Lung (tissue), 12 donors: Measurements from ENCODE around the gene TPSG1. TPM values are rescaled to one million over a fixed set of nuclear protein-coding genes. Genes with fewer than 3 reads are reported as not detected.

Source experiments
- ATAC-seq: fragments of 200-7000 bp; cut with Tn5 transposase; one replicate; pipeline ENCODE4 v1.9.1; 2020; ENCODE audit warnings: moderate number of reproducible peaks; ENCODE audit not compliant: insufficient read depth, low FRiP score
- DNase-seq, 3 donors: peaks; one replicate each; pipeline ENCODE4 v3.0.0-alpha.2; 2013 to 2017
- H3K27ac ChIP-seq, 2 donors: one replicate each; pipeline ENCODE4 v1.5.1; 2013; ENCODE audit warnings: mild to moderate bottlenecking in 2 of 2, moderate library complexity in 2 of 2, control low read depth in 1 of 2, inconsistent platforms in 1 of 2, low read depth in 1 of 2, low read length in 1 of 2
- H3K27me3 ChIP-seq, 3 donors: one replicate each; pipeline ENCODE4 v1.5.1; 2013; ENCODE audit warnings: low read length in 2 of 3; ENCODE audit not compliant: control insufficient read depth in 3 of 3, insufficient read depth in 3 of 3
- H3K36me3 ChIP-seq, 4 donors: one replicate each; pipeline ENCODE4 v1.5.1; 2013; ENCODE audit warnings: low read length in 4 of 4, mild to moderate bottlenecking in 1 of 4, moderate library complexity in 1 of 4; ENCODE audit not compliant: control insufficient read depth in 4 of 4, insufficient read depth in 4 of 4
- H3K4me1 ChIP-seq, 5 donors: one replicate each; pipeline ENCODE4 v1.5.1; 2013; ENCODE audit warnings: low read length in 5 of 5, mild to moderate bottlenecking in 2 of 5, moderate library complexity in 1 of 5; ENCODE audit not compliant: control insufficient read depth in 5 of 5, insufficient read depth in 5 of 5
- H3K4me3 ChIP-seq: one replicate; pipeline ENCODE4 v1.5.1; 2013; ENCODE audit warnings: mild to moderate bottlenecking, control low read depth, moderate library complexity
- H3K9ac ChIP-seq, 2 donors: one replicate each; pipeline ENCODE4 v1.5.1; 2013; ENCODE audit warnings: low read length in 2 of 2, control low read depth in 1 of 2; ENCODE audit not compliant: insufficient read depth in 1 of 2
- H3K9me3 ChIP-seq, 4 donors: one replicate each; pipeline ENCODE4 v1.5.1; 2013; ENCODE audit warnings: low read length in 3 of 4, mild to moderate bottlenecking in 1 of 4, moderate library complexity in 1 of 4; ENCODE audit not compliant: control insufficient read depth in 4 of 4, insufficient read depth in 3 of 4
- CTCF ChIP-seq: IDR thresholded peaks from 2 replicates; pipeline ENCODE4 v1.5.1; 2012; ENCODE audit warnings: mild to moderate bottlenecking; ENCODE audit errors: control extremely low read depth, extremely low read depth
- WGBS, 2 donors: extraction: QIAGEN DNeasy Blood & Tissue Kit; methylation state at CpG; one replicate each; pipeline ENCODE4 v1.1.7; 2013; 5-methylcytosine and 5-hydroxymethylcytosine counted together
- polyA plus RNA-seq, 2 donors: library from polyadenylated mRNA; stranded (reverse); fragments of 200-250 nt; gene quantifications; one replicate each; pipeline ENCODE4 v1.2.1, GENCODE V29; 2013
- total RNA-seq, 2 donors: library from RNA; depleted of rRNA in 1 of 2; stranded (reverse); fragments of >200 nt in 1 of 2; gene quantifications; one replicate each; pipeline ENCODE4 v1.2.1, GENCODE V29; 2014 to 2021
- donor health status: control.
- donor health status: control.
- donor health status: Bipolar disorder and iron deficiency.
- donor health status: healthy.
- donor health status: DM: yes; HTN: yes; CAD: no.

TPSG1 gene
- total and polyA plus RNA-seq, 4 donors = 0.03 to 2.9 (median 0.71) TPM; not detected in 1

- 85 to 94% methylated on average over 14 to 17 of the region's 21 CpGs for WGBS, 2 donors
- Histone ChIP-seq H3K9ac (no peak overlapping the region), H3K4me1 (no peaks in the 10 kb centered on the region), H3K36me3 (no peaks in the 10 kb centered on the region), H3K27ac (no peak overlapping the region), H3K4me3 (no peak overlapping the region), H3K27me3 (no peaks in the 10 kb centered on the region), H3K9me3 (peaks cover 0 to 3% (median 0%) of the 10 kb centered on the region in 4 donors)
- ATAC-seq (no peak), DNase-seq (no peak)
- TF ChIP-seq CTCF = no peak
Observed at GRCh38 chr16:1204933-1205332, 20.1 kb downstream of the TPSG1 start.

- no peak for ATAC-seq
- peaks cover 0 to 3% (median 0%) of the 10 kb centered on the region in 4 donors for H3K9me3 ChIP-seq
- no peak for DNase-seq
- H3K9ac ChIP-seq = no peak overlapping the region
- no peak for TF ChIP-seq CTCF
- no peak overlapping the region for H3K4me3 ChIP-seq
- H3K27me3 ChIP-seq = no peaks in the 10 kb centered on the region
- H3K27ac ChIP-seq = no peak overlapping the region
- no peaks in the 10 kb centered on the region for H3K36me3 ChIP-seq
- H3K4me1 ChIP-seq = no peaks in the 10 kb centered on the region
- 88 to 89% methylated on average over 18 of the region's 18 CpGs for WGBS, 2 donors
Observed at GRCh38 chr16:1202274-1202673, 22.8 kb downstream of the TPSG1 start.

- Histone ChIP-seq H3K27ac (no peak overlapping the region), H3K9ac (no peak overlapping the region), H3K36me3 (no peaks in the 10 kb centered on the region), H3K27me3 (no peaks in the 10 kb centered on the region), H3K4me1 (no peaks in the 10 kb centered on the region), H3K4me3 (no peak overlapping the region), H3K9me3 (peaks cover 0 to 3% (median 0%) of the 10 kb centered on the region in 4 donors)
- no peak for TF ChIP-seq CTCF
- no peak for ATAC-seq
- WGBS, 2 donors = 93 to 95% methylated on average over 25 of the region's 25 CpGs
- DNase-seq = no peak
Observed at GRCh38 chr16:1201444-1201843, 23.6 kb downstream of the TPSG1 start.

- Histone ChIP-seq H3K9me3 (peaks cover 0 to 3% (median 0%) of the 10 kb centered on the region in 4 donors), H3K27me3 (no peaks in the 10 kb centered on the region), H3K9ac (no peak overlapping the region), H3K27ac (no peak overlapping the region), H3K4me1 (no peaks in the 10 kb centered on the region), H3K4me3 (no peak overlapping the region), H3K36me3 (no peaks in the 10 kb centered on the region)
- DNase-seq (no peak), ATAC-seq (no peak)
- no peak for TF ChIP-seq CTCF
- 94 to 95% methylated on average over 38 of the region's 38 CpGs for WGBS, 2 donors
Observed at GRCh38 chr16:1200014-1200627, 24.9 kb downstream of the TPSG1 start.
